ENCODE measurements around the gene TRAPPC1. TPM values are rescaled to one million over a fixed set of nuclear protein-coding genes. Genes with fewer than 3 reads are reported as not detected.

TRAPPC1 gene
- total RNA-seq, 1 donor from 2014 or later: 111 TPM

- TF ChIP-seq CTCF (IDR thresholded peaks at IDR 0.05; ENCODE audit: unreplicated experiment): no peak
- H3K4me3 Mint-ChIP-seq: no peak overlapping the region
- peaks cover 14% of the 10 kb centered on the region for H3K9me3 Mint-ChIP-seq
- H3K36me3 Mint-ChIP-seq: peaks cover 4% of the 10 kb centered on the region
- no peak for DNase-seq (ENCODE audit: low spot score in 2 of 2, unreplicated experiment in 2 of 2)
- no peaks in the 10 kb centered on the region for H3K4me1 Mint-ChIP-seq
- H3K27ac Mint-ChIP-seq: no peak overlapping the region
- H3K27me3 Mint-ChIP-seq (ENCODE audit: low read depth): peaks cover 19% of the 10 kb centered on the region
Observed at GRCh38 chr17:7971651-7972050, 39.9 kb upstream of the TRAPPC1 start.

GRCh38 chr17:7969433-7969832 is 37.7 kb upstream of the TRAPPC1 start:
- no peak overlapping the region for H3K4me3 Mint-ChIP-seq
- peaks cover 17% of the 10 kb centered on the region for H3K27me3 Mint-ChIP-seq (ENCODE audit: low read depth)
- TF ChIP-seq CTCF (IDR thresholded peaks at IDR 0.05; ENCODE audit: unreplicated experiment): no peak
- peaks cover under 1% of the 10 kb centered on the region for H3K36me3 Mint-ChIP-seq
- H3K4me1 Mint-ChIP-seq: no peaks in the 10 kb centered on the region
- no peak overlapping the region for H3K27ac Mint-ChIP-seq
- no peak for DNase-seq (ENCODE audit: low spot score in 2 of 2, unreplicated experiment in 2 of 2)
- H3K9me3 Mint-ChIP-seq: peaks cover 3% of the 10 kb centered on the region

- Mint-ChIP-seq H3K9me3 (no peaks in the 10 kb centered on the region), H3K27me3 (ENCODE audit: low read depth) (peaks cover 17% of the 10 kb centered on the region), H3K4me3 (no peak overlapping the region), H3K36me3 (no peaks in the 10 kb centered on the region), H3K27ac (no peak overlapping the region), H3K4me1 (no peaks in the 10 kb centered on the region)
- TF ChIP-seq CTCF (IDR thresholded peaks at IDR 0.05; ENCODE audit: unreplicated experiment): no peak
- no peak for DNase-seq (ENCODE audit: low spot score in 2 of 2, unreplicated experiment in 2 of 2)
Observed at GRCh38 chr17:7967751-7968150, 36.0 kb upstream of the TRAPPC1 start.

GRCh38 chr17:7961421-7961820 is 29.7 kb upstream of the TRAPPC1 start:
- Mint-ChIP-seq H3K4me1 (peaks cover under 1% of the 10 kb centered on the region), H3K4me3 (no peak overlapping the region), H3K36me3 (no peaks in the 10 kb centered on the region), H3K27me3 (ENCODE audit: low read depth) (peaks cover 5% of the 10 kb centered on the region), H3K9me3 (no peaks in the 10 kb centered on the region), H3K27ac (no peak overlapping the region)
- DNase-seq (ENCODE audit: low spot score in 2 of 2, unreplicated experiment in 2 of 2): no peak
- no peak for TF ChIP-seq CTCF (IDR thresholded peaks at IDR 0.05; ENCODE audit: unreplicated experiment)

- TF ChIP-seq CTCF (IDR thresholded peaks at IDR 0.05; ENCODE audit: unreplicated experiment): no peak
- H3K4me3 Mint-ChIP-seq: no peak overlapping the region
- peaks cover 5% of the 10 kb centered on the region for H3K27me3 Mint-ChIP-seq (ENCODE audit: low read depth)
- H3K9me3 Mint-ChIP-seq: no peaks in the 10 kb centered on the region
- no peak for DNase-seq (ENCODE audit: low spot score in 2 of 2, unreplicated experiment in 2 of 2)
- H3K4me1 Mint-ChIP-seq: peaks cover 4% of the 10 kb centered on the region
- no peak overlapping the region for H3K27ac Mint-ChIP-seq
- no peaks in the 10 kb centered on the region for H3K36me3 Mint-ChIP-seq
Observed at GRCh38 chr17:7959503-7960253, 27.9 kb upstream of the TRAPPC1 start.

Data from mesothelial cell of epicardium (in vitro differentiated cells).